ENCODE measurements around the gene SPAG4.

- TF ChIP-seq, protein P1, sequence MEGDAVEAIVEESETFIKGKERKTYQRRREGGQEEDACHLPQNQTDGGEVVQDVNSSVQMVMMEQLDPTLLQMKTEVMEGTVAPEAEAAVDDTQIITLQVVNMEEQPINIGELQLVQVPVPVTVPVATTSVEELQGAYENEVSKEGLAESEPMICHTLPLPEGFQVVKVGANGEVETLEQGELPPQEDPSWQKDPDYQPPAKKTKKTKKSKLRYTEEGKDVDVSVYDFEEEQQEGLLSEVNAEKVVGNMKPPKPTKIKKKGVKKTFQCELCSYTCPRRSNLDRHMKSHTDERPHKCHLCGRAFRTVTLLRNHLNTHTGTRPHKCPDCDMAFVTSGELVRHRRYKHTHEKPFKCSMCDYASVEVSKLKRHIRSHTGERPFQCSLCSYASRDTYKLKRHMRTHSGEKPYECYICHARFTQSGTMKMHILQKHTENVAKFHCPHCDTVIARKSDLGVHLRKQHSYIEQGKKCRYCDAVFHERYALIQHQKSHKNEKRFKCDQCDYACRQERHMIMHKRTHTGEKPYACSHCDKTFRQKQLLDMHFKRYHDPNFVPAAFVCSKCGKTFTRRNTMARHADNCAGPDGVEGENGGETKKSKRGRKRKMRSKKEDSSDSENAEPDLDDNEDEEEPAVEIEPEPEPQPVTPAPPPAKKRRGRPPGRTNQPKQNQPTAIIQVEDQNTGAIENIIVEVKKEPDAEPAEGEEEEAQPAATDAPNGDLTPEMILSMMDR (conservative IDR thresholded peaks at IDR 0.05; ENCODE audit: low read depth, low read length): no peak
- TF ChIP-seq EZH2 (IDR thresholded peaks at IDR 0.05; ENCODE audit: borderline replicate concordance, low read depth, low read length, poor library complexity, severe bottlenecking): no peak
These were observed 37.8 kb downstream of the SPAG4 start for GRCh38 chr20:35653430-35653734.
